H9 (cell line): Measurements from ENCODE around the gene PPP1R12A. TPM values are rescaled to one million over a fixed set of nuclear protein-coding genes. Genes with fewer than 3 reads are reported as not detected.

Source experiments
- DNase-seq: peaks from one replicate; pipeline ENCODE4 v3.0.0-alpha.2; 2017
- H2AFZ ChIP-seq: one replicate; pipeline ENCODE4 v1.6.1; 2013; ENCODE audit warnings: mild to moderate bottlenecking, low read length, control low read depth, moderate library complexity
- H2AK5ac ChIP-seq: 2 replicates; pipeline ENCODE4 v1.6.1; 2013; ENCODE audit warnings: low read length, control low read depth, mixed read lengths; ENCODE audit not compliant: insufficient read length
- H2BK120ac ChIP-seq: one replicate; pipeline ENCODE4 v1.6.1; 2013; ENCODE audit warnings: low read depth, mild to moderate bottlenecking, low read length, control low read depth, inconsistent platforms; ENCODE audit not compliant: poor library complexity, severe bottlenecking
- H2BK12ac ChIP-seq: 2 replicates; pipeline ENCODE4 v1.6.1; 2013; ENCODE audit warnings: low read length, control low read depth, mixed read lengths, low read depth; ENCODE audit not compliant: insufficient read length
- H2BK15ac ChIP-seq: 2 replicates; pipeline ENCODE4 v1.6.1; 2013; ENCODE audit warnings: low read depth, low read length, control low read depth
- H2BK20ac ChIP-seq: one replicate; pipeline ENCODE4 v1.6.1; 2013; ENCODE audit warnings: low read depth, mild to moderate bottlenecking, low read length, control low read depth, inconsistent platforms; ENCODE audit not compliant: poor library complexity, severe bottlenecking
- H2BK5ac ChIP-seq: 2 replicates; pipeline ENCODE4 v1.6.1; 2013; ENCODE audit warnings: low read length, control low read depth, mixed read lengths; ENCODE audit not compliant: insufficient read length
- H3K14ac ChIP-seq: 2 replicates; pipeline ENCODE4 v1.6.1; 2013; ENCODE audit warnings: low read length, control low read depth; ENCODE audit not compliant: insufficient read depth
- H3K18ac ChIP-seq: 2 replicates; pipeline ENCODE4 v1.6.1; 2013; ENCODE audit warnings: low read depth, mild to moderate bottlenecking, mixed read lengths, low read length, control low read depth; ENCODE audit not compliant: insufficient read length
- H3K23ac ChIP-seq: 2 replicates; pipeline ENCODE4 v1.6.1; 2013; ENCODE audit warnings: low read length, control low read depth, mixed read lengths, low read depth; ENCODE audit not compliant: insufficient read length
- H3K23me2 ChIP-seq: 2 replicates; pipeline ENCODE4 v1.6.1; 2013; ENCODE audit warnings: low read depth, mild to moderate bottlenecking, mixed read lengths, low read length, control low read depth; ENCODE audit not compliant: insufficient read length, poor library complexity, severe bottlenecking
- H3K27ac ChIP-seq: 2 replicates; pipeline ENCODE4 v1.5.1; 2013; ENCODE audit warnings: low read length, control low read depth, mixed read lengths, low read depth; ENCODE audit not compliant: insufficient read length
- H3K27me3 ChIP-seq: 2 replicates; pipeline ENCODE4 v1.6.1; 2013; ENCODE audit warnings: low read length, control low read depth, inconsistent platforms; ENCODE audit not compliant: insufficient read depth
- H3K4ac ChIP-seq: 2 replicates; pipeline ENCODE4 v1.6.1; 2013; ENCODE audit warnings: low read depth, mild to moderate bottlenecking, control low read depth, inconsistent platforms, low read length, moderate library complexity
- H3K4me1 ChIP-seq: 2 replicates; pipeline ENCODE4 v1.6.1; 2013; ENCODE audit warnings: low read length, control low read depth, inconsistent platforms; ENCODE audit not compliant: insufficient read depth
- H3K4me2 ChIP-seq: 2 replicates; pipeline ENCODE4 v1.6.1; 2013; ENCODE audit warnings: low read length, control low read depth, mixed read lengths; ENCODE audit not compliant: insufficient read length, insufficient read depth
- H3K56ac ChIP-seq: 2 replicates; pipeline ENCODE4 v1.6.1; 2013; ENCODE audit warnings: low read depth, mild to moderate bottlenecking, mixed read lengths, low read length, control low read depth; ENCODE audit not compliant: insufficient read length
- H3K79me1 ChIP-seq: 2 replicates; pipeline ENCODE4 v1.6.1; 2013; ENCODE audit warnings: low read depth, mild to moderate bottlenecking, moderate library complexity, low read length, control low read depth, inconsistent platforms; ENCODE audit not compliant: insufficient read depth, poor library complexity, severe bottlenecking
- H3K79me2 ChIP-seq: 2 replicates; pipeline ENCODE4 v1.6.1; 2013; ENCODE audit warnings: low read length, control low read depth, inconsistent platforms; ENCODE audit not compliant: insufficient read depth
- H3K9ac ChIP-seq: 2 replicates; pipeline ENCODE4 v1.6.1; 2013; ENCODE audit warnings: low read length, control low read depth, mixed read lengths; ENCODE audit not compliant: insufficient read length; ENCODE audit errors: extremely low read depth
- H3K9me3 ChIP-seq: one replicate; pipeline ENCODE4 v1.6.1; 2013; ENCODE audit warnings: low read depth, low read length, inconsistent platforms; ENCODE audit not compliant: control insufficient read depth
- H3T11ph ChIP-seq: one replicate; pipeline ENCODE4 v1.6.1; 2013; ENCODE audit warnings: mild to moderate bottlenecking, low read length, control low read depth, inconsistent platforms
- H4K20me1 ChIP-seq: one replicate; pipeline ENCODE4 v1.6.1; 2013; ENCODE audit not compliant: control insufficient read depth, insufficient read length, insufficient read depth
- H4K5ac ChIP-seq: 2 replicates; pipeline ENCODE4 v1.6.1; 2013; ENCODE audit warnings: low read depth, mild to moderate bottlenecking, mixed read lengths, low read length, control low read depth; ENCODE audit not compliant: insufficient read length
- H4K8ac ChIP-seq: replicated peaks from 2 replicates; pipeline ENCODE4 v1.6.1; 2013; ENCODE audit warnings: low read length, control low read depth, mixed read lengths, low read depth; ENCODE audit not compliant: insufficient read length
- H4K91ac ChIP-seq: 2 replicates; pipeline ENCODE4 v1.6.1; 2013; ENCODE audit warnings: low read depth, mild to moderate bottlenecking, moderate library complexity, mixed read lengths, low read length, control low read depth; ENCODE audit not compliant: insufficient read length
- H3K27ac Mint-ChIP-seq, 3 experiments: 2 replicates in 2 of 3; 3 replicates in 1 of 3; pipeline ENCODE4 v1.8.0; 2020 to 2021; ENCODE audit warnings: mixed read lengths in 3 of 3, mild to moderate bottlenecking in 1 of 3, moderate library complexity in 1 of 3
- H3K27me3 Mint-ChIP-seq: 2 replicates; pipeline ENCODE4 v1.8.0; 2021; ENCODE audit warnings: low read depth, mild to moderate bottlenecking, moderate library complexity, mixed read lengths
- H3K36me3 Mint-ChIP-seq, 3 experiments: 2 replicates in 2 of 3; 3 replicates in 1 of 3; pipeline ENCODE4 v1.8.0; 2020 to 2021; ENCODE audit warnings: low read depth in 3 of 3, mixed read lengths in 3 of 3; ENCODE audit not compliant: insufficient read depth in 1 of 3
- H3K4me1 Mint-ChIP-seq, 2 experiments: 2 replicates each; pipeline ENCODE4 v1.8.0; 2020; ENCODE audit warnings: mixed read lengths in 2 of 2
- H3K4me3 Mint-ChIP-seq, 2 experiments: 2 replicates in 1 of 2; 3 replicates in 1 of 2; pipeline ENCODE4 v1.8.0; 2020 to 2021; ENCODE audit warnings: mild to moderate bottlenecking in 2 of 2, mixed read lengths in 2 of 2, moderate library complexity in 1 of 2
- H3K9me3 Mint-ChIP-seq, 2 experiments: 2 replicates in 1 of 2; 3 replicates in 1 of 2; pipeline ENCODE4 v1.8.0; 2020; ENCODE audit warnings: mild to moderate bottlenecking in 2 of 2, mixed read lengths in 2 of 2, moderate library complexity in 1 of 2
- total RNA-seq: library from RNA; stranded (reverse); gene quantifications from 2 replicates; pipeline ENCODE4 v1.2.1, GENCODE V29; 2021
- TF ChIP-seq, protein P1 (sequence below): fragments of 200-600 bp; sonication (generic); conservative IDR thresholded peaks from 3 replicates; pipeline ENCODE4 v1.8.0; 2021; ENCODE audit warnings: antibody characterized with exemption, mild to moderate bottlenecking

The PPP1R12A gene
- total RNA-seq, 1 experiment from 2014 or later: 93.5 TPM

DNA sequence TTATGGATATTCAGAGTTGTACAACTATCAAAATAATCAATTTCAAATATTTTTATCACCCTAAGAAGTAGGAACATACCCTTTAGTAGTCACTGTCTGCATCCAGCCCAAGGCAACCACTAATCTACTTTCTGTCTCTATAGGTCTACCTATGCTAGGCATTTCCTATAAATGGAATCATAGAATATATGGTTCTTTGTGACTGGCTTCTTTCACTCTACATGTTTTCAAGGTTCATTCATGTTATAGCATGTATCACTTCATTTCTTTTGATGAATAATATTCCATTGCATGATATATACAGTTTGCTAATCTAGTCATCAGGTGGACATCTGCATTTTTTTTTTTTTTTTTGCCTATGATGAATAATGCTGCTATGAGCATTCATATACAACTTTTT is 112.4 kb downstream of the PPP1R12A start:
- Histone ChIP-seq H3K79me1 (no peaks in the 10 kb centered on the region), H2AK5ac (no peak overlapping the region), H3K79me2 (no peaks in the 10 kb centered on the region), H3K27me3 (no peaks in the 10 kb centered on the region), H2BK5ac (no peak overlapping the region), H3K4me1 (no peaks in the 10 kb centered on the region), H3K14ac (no peak overlapping the region), H3K18ac (no peak overlapping the region), H2BK120ac (no peak overlapping the region), H2BK15ac (no peak overlapping the region), H3K4me2 (no peak overlapping the region), H3K23me2 (no peaks in the 10 kb centered on the region), H2AFZ (no peak overlapping the region), H3K9me3 (no peaks in the 10 kb centered on the region), H4K91ac (no peak overlapping the region), H2BK12ac (no peak overlapping the region), H4K20me1 (no peaks in the 10 kb centered on the region), H3K23ac (no peak overlapping the region), H3T11ph (no peak overlapping the region), H3K27ac (no peak overlapping the region), H3K9ac (no peak overlapping the region), H4K5ac (no peak overlapping the region), H4K8ac (no peak overlapping the region), H2BK20ac (no peak overlapping the region), H3K56ac (no peak overlapping the region), H3K4ac (no peak overlapping the region)
- TF ChIP-seq, protein P1, sequence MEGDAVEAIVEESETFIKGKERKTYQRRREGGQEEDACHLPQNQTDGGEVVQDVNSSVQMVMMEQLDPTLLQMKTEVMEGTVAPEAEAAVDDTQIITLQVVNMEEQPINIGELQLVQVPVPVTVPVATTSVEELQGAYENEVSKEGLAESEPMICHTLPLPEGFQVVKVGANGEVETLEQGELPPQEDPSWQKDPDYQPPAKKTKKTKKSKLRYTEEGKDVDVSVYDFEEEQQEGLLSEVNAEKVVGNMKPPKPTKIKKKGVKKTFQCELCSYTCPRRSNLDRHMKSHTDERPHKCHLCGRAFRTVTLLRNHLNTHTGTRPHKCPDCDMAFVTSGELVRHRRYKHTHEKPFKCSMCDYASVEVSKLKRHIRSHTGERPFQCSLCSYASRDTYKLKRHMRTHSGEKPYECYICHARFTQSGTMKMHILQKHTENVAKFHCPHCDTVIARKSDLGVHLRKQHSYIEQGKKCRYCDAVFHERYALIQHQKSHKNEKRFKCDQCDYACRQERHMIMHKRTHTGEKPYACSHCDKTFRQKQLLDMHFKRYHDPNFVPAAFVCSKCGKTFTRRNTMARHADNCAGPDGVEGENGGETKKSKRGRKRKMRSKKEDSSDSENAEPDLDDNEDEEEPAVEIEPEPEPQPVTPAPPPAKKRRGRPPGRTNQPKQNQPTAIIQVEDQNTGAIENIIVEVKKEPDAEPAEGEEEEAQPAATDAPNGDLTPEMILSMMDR: no peak
- Mint-ChIP-seq H3K27ac (no peak overlapping the region), H3K4me1 (peaks cover 0 to 4% of the 10 kb centered on the region in 2 experiments; a peak in 1 of 4 replicates), H3K36me3 (peaks cover 0 to 26% (median 16%) of the 10 kb centered on the region in 3 experiments; a peak in 5 of 7 replicates), H3K4me3 (no peak overlapping the region), H3K9me3 (no peaks in the 10 kb centered on the region), H3K27me3 (no peaks in the 10 kb centered on the region)
- no peak for DNase-seq
